GM21381 (cell line): ENCODE measurements around the gene HERC5.
A peak's percentile ranks its signal among the peaks of the same experiment; 100 is the strongest.
"Not testable (repeated sequence)": the region's sequence is repeated elsewhere in the genome, so short reads cannot be mapped to it uniquely, and the experiment has no call there.

Source experiments
- ATAC-seq: cut with Tn5 transposase; IDR thresholded peaks from one replicate; pipeline ENCODE4 v1.9.1; 2021; ENCODE audit warnings: mild to moderate bottlenecking, moderate library complexity; ENCODE audit not compliant: unreplicated experiment

Gene HERC5

DNA sequence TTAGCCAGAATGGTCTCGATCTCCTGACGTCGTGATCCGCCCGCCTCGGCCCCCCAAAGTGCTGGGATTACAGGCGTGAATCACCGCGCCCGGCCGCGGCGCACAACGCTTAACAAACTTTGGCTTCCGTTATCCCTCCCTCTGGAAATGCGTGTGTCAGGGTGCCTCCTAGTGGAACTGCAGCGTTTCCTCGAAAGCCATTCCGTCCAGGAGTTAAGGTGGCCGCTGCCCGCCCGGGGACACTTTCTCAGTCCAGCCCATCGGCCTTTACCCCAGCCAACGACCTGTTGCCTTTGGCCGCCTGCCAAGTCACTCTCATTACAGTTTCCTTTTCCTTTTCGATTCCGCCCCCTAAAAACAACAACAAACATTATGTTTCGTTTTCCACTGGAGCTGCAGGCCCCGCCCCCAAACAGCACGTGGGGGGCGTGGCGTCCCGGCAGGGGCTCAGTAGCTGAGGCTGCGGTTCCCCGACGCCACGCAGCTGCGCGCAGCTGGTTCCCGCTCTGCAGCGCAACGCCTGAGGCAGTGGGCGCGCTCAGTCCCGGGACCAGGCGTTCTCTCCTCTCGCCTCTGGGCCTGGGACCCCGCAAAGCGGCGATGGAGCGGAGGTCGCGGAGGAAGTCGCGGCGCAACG is at the start of gene HERC5:
TSS of gene HERC5 (plus strand) at position 450 of the 637 bp plus-strand sequence. CDS start at position 601, 151 bp downstream.
- peak; percentile 89 for ATAC-seq

DNA sequence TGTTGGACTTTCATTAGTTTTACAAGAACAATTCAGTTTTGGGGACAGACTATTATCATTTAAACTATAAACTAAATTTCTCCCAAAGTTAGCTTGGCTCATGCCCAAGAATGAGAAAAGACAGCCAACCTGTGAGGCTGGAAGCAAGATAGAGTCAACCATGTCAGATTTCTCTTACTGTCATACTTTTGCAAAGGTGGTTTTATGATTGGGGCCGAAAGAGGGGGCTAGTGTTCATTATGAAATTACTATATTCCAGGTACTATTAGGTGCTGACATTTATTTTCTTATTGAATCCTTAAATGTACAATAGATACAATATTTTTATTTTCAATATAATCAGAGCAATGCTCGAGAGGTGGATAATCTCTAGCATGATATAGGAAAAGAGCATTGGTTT is 47.7 kb upstream of the HERC5 start:
- no peak for ATAC-seq

DNA sequence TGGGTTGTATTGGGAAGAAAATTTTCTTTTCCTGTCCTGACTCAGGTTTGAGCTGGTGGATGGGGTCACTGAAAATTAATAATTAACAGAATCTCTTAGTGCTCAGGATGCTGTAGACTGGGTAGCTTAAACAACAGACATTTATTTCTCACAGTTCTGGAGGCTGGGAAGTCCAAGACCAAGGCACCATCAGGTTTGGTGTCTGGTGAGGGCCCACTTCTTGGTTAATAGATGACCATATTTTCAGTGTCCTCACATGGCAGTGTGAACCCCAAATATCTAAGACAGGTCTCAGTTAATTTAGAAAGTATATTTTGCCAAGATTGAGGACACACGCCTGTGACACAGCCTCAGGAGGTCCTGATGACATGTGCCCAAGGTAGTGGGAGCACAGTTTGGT is 47.1 kb upstream of the HERC5 start:
- ATAC-seq, result no peak

DNA sequence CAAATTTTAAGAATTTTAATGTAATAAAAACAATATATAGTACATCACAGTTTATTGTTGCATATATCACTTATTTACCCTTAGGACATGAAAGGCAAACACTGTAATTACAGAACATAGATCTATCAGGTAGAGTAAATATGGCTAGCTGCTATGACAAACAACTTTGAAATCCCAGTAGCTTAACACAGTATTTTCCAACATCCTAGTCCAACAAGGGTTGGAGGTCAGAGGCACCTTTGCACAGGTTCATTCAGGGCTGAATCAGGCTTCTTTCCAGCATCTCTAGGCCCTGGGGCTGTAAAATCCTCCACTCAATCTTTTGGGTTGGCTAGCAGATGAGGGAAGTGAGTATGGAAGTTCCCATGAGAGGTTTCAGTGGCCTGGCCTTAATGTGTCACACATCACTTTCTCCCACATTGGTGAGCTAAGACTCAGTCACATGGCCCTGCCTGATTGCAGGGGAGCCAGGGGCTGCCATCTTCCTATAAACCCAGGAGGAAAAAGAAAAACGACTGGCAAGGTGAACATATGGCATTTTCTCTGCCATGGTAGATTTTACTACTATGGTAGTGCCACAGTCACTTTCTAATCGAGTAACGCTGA is 45.3 kb upstream of the HERC5 start:
- no peak for ATAC-seq

DNA sequence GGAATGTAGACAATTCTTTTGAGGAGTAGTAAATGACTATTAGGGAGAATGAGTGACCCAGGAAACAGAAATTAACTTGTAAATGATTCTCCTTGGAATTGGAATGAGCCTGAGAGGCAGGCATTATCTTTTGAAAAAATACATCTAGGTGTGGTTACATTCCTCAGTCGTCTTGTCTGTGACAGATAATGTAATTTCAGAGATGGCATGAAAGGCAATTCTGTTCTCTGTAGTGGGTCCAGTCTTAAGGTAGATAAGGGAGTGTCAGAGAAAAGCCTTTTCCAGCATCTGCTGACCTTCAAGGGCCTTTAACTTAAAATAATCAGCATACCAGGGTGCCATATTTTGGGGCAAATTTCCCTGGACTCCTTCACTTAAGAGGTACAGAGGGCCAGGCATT is 43.1 kb upstream of the HERC5 start:
- ATAC-seq, result no peak

DNA sequence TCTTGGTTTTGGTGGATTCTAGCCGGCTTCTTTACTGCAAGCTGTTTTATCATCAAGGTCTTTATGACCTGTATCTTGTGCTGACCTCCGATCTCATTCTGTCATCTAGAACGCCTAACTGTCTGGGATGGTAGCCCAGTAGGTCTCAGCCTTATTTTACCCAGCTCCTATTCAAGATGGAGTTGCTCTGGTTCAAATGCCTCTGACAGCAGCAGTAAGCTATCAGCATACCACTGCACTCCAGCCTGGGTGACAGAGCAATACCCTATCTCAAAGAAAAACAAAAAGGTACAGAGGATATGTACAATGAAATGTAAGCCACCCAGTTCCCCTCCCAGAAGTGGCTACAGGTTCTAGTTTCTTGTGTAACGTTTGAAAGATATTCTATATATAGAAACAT is 42.2 kb upstream of the HERC5 start:
- no peak for ATAC-seq

DNA sequence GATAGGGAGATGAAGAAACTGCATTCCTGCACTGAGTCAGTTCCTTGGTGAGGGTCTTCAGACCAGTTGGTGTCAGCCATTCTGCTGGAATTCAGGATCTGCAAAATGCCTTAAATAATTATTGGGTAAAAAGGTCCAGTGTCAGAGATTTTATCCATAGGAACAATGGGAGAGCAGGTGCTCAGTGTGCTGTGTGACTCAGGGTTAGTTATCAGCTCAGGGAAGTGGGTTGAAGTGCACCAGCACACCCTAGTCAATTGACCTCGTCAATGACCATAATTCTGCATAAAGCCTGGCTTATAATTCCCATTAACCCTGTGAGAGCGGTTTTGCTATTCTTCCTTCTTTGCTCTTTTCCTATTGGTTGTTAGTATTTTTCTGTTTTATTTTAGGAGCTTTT is 40.9 kb upstream of the HERC5 start:
- no peak for ATAC-seq

DNA sequence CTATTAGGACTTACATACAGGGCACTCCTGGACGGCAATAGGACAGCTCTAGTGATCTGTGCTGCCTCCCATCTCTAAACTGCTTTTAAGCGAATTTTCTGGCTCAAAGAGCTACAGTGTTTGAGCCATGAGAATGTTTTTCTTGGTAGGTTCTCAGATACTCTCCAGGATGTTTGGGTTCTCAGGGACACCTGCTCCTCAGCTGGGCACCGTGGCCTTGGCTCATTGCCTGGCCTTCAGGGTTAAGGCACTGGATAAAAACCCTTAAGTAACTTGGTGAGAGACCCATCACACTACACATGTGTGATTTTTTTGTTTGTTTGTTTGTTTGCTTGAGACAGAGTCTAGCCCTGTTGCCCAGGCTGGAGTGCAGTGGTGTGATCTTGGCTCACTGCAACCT is 38.5 kb upstream of the HERC5 start:
- no peak for ATAC-seq

DNA sequence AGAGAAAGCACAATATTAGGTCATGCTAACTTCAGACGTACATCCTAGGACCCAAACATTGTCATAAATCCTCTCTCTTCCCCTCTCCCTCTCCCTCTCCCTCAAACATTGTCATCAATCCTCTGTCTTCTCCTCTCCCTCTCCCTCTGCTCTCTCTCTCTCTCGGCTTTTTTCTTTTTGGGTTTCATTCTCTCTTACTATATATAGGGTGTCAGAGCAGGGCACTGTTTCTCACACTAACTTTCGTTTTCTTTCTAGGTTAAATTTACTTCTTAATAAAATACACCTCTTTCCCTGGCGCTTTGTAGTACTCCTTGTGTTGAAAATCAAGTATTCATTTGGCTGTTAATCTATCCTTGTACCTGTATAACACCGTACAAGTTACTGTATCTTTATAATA is 37.0 kb upstream of the HERC5 start:
- no peak for ATAC-seq

DNA sequence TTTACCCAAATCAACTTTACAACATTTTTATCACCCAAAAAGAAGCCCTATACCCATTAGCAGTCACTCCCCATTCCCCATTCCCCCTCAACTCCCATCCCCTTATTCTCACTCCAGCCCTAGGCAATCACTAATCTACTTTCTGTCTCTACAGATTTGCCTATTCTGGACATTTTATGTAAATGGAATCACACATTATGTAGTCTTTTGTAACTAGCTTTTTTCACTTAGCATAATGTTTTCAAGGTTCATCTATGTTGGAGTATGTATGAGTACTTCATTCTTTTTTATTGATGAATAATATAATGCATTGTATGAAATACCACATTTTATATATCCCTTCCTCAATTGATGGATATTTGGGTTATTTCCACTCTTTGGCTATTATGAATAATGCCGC is 36.1 kb upstream of the HERC5 start:
- no peak for ATAC-seq

DNA sequence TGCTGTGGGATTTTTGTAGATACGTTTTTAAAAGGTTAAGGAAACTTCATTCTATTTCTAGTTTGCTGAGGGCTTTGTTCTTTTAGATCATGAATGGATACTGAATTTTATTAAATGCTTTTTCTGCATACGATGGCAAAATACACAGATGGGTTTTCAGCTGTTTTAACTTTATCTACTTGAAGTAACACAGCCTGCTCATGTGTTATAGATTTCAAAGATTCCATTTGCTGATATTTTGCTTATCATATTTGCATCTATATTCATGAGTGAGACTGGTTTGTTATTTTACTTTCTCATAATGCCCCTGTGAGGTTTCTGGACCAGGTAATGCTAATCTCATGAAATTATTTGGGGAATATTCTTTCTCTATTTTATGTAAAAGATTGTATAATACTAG is 34.5 kb upstream of the HERC5 start:
- ATAC-seq, result no peak

DNA sequence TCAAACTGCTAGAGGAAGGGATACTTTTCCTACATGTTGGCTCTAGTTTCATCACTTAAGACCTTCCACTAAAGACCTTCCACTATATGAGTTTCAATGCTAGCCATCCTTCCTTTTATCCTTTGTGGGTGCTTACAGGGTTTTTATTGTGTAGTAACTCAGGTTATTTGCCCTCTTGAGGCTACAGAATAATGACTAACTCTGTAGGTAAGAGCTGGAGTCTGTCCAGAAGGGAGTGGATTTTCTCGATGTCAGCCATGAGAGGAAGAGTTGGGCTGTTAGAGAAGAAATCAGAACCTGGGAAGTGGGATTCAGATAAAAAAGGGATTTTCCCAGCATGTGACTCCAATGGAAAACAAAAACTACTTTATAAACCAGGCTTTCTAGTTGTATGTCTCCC is 27.5 kb upstream of the HERC5 start:
- no peak for ATAC-seq

DNA sequence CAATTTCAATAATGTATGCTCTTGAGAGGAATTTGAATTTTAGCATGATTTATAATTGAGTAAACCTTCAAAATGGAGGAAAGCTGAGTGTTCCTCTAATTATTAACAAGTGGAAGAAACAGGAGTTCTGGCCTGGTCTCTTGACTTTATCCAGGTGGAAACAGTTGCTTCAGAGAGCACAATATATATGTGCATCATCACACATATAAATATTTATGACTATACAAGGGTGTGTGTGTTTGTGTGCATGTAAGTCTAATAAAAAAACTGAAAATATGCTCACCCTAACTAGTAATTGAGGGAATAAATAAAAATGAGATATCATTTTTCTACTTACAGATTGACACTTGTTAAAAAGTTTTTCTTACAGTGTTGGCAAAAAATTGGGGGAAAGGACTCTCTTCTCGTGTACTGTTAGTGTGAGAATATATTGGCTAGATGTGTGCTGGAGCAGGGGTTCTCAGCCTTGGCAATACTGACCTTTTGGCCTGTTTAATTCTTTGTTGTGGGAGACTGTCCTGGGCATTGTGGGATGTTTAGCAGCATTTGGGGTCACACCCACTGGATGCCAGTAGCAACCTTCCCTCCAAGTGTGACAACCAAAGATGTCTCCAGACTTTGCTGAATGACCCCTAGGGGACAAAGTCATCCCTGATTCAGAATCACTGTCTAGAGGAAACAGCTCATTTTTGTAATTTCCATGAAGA is 20.8 kb upstream of the HERC5 start:
- no peak for ATAC-seq

DNA sequence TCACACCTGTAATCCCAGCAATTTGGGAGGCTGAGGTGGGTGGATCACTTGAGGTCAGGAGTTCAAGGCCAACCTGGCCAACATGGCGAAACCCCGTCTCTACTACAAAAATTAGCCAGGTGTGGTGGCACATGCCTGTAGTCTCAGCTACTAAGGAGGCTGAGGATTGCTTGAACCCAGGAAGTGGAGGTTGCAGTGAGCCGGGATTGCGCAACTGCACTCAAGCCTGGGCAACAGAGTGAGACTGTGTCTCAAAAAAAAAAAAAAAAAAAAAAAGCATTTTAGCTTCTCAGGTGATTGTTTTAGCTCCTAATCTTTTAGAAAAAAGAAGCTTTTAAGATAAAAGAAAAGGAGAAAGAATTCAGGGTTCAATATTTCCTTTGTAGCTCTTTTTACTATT is 19.0 kb upstream of the HERC5 start:
- not testable (repeated sequence) for ATAC-seq

DNA sequence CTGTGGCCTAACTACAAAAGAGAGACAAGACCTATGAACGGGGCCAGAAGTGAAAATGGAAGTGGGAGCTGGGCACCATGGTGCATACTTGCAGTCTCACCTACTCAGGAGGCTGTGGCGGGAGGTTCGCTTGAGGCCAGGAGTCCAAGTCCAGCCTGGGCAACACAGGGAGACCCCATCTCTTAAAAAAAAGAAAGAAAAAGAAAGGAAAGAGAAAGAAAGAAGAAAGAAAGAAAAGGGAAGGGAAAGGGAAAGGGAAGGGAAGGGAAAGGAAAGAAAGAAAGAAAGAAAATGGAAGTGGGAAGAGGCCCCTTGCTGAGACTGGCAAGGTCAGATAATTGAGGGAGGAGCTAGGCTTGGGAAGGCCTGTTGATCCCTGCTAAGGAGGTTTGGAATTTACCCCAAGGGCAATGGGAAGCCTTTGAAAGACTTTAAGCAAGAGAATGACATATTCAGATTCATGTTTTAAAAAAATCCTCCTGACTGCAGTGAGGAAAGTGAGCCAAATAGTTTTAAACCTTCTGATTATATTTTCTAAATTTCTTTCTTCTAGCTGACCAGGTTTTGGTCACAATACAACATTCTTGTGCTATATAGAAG is 17.7 kb upstream of the HERC5 start:
- no peak for ATAC-seq

DNA sequence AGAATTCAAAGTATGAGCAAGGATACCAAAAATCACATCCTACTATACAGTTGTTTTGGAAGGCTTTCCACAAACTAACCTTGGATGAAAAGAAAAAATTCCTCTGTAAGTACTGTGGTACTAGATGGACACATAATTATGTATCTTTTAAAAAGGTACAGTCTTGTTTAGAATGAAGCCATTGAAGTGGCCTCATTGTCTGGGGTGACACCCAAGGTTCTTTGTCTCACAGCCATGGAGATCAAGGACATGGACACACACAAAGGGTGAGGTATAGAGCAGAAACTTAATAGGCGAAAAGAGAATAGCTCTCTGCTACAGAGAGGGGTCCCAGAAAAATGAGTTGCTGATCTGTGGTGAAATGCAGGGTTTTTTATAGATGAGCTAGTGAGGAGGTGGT is 16.8 kb upstream of the HERC5 start:
- ATAC-seq, result no peak

DNA sequence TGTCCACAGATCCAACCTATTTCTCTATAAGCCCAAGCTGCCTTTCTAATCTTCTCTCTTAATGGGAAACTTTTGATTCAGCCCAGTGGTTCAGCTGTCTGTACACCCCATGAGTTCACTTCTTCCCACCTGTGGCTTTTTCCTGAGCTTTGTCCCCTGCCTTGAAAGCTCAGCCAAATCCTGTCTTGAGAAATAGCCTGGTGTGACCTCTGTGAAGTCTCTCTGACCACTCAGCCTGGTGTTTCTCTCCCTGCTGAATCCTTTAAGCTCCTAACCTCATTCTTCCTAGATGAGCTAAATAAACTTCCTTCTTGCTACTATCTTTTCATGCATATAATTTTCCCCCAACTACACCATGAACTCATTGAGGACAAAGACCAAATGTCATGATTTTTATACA is 15.2 kb upstream of the HERC5 start:
- ATAC-seq, result no peak

DNA sequence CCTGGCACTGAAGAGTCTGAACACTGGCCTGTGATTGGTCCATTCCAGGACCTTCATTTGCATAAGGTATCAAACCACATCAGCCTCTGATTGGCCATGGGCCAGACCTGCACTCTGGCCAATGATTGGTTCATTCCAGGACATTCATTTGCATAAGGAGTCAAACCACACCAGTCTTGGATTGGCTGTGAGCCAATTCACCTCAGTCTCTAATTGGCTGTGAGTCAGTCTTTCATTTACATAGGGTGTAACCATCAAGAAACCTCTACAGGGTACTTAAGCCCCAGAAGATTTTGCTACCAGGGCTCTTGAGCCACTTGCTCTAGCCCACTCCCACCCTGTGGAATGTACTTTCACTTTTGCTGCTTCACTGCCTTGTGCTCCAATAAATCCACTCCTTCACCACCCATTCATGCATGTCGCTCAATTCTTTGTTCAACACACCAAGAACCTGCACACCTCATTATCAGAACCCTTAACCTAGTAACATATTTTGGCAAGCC is 14.2 kb upstream of the HERC5 start:
- ATAC-seq, result no peak

DNA sequence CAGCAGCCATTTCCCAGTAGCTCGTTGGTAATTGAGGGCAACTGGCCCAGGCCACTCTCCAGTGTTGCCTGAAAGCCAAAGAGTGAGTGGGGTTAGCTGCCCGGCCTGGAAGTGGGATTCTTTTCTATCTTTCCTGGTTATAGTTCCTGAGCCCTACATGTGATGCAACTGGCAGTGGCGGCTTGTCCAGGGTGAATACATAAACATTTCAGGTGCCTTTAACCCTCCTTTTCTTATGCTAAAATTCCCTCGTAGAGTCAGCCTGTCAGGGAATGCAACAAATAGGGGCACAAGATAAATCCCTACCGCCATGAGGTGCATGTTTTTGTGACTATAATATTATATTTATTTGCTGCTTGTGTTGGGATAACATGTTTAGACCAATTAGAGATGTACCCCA is 13.4 kb upstream of the HERC5 start:
- ATAC-seq, result no peak

DNA sequence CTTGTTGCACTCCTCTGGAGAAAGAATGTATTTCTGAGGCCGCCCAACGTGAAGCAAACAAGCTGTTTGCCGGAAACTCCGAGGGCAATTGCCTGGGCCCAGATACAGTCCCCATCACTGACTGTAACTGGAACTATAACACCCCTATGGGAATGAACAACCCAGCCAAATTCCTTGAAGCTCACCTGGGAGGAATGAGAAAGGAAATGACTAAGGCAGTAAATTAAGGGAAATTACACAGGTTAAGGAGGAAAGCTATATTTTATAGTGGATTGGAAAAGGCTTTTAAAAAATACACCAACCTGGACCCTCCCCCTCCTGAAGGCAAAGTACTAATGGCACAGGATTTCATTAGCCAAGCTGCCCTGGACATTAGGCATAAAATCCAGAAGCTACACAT is 11.7 kb upstream of the HERC5 start:
- ATAC-seq, result no peak

DNA sequence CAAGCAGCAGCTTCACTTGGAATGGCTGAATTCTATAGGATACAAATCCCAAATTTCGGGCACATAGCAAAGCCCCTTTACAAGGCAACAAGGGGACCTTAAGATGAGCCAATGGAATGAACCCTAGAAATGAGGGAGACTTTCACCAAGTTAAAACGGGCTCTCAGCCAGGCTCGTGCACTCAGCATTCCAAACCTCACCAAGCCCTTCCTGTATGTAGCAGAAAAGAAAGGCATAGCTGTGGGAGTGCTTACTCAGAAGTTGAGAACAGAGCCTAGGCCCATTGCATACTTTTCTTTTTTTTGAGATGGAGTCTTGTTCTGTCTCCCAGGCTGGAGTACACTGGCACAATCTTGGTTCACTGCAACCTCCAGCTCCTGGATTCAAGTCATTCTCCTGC is 10.8 kb upstream of the HERC5 start:
- ATAC-seq, result no peak
